ENCODE measurements around the gene MPHOSPH6.
A peak's percentile ranks its signal among the peaks of the same experiment; 100 is the strongest.
"Not testable (repeated sequence)": the region's sequence is repeated elsewhere in the genome, so short reads cannot be mapped to it uniquely, and the experiment has no call there.

The MPHOSPH6 gene

DNA sequence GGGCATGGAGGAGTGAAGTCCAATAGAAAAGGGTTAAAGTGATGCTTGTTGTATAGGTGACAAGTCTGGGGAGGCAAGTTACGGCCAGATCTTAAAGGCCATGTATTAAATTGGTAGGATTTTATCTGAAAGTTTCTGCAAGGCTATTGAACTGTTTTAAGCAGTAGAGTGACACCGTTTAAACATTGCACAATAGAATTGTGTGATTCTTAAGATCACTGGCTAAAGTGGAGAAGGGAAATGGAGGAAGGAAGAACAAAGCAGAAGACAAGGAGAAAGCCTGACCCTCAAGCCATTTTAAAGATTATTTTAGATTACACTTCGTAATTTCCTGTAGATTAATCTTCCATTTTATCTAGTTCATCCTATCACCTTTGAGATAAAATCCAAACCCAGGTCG, 5.6 kb upstream of the MPHOSPH6 start:
- DNase-seq (ENCODE audit: low read depth in 2 of 2), result no peak

DNA sequence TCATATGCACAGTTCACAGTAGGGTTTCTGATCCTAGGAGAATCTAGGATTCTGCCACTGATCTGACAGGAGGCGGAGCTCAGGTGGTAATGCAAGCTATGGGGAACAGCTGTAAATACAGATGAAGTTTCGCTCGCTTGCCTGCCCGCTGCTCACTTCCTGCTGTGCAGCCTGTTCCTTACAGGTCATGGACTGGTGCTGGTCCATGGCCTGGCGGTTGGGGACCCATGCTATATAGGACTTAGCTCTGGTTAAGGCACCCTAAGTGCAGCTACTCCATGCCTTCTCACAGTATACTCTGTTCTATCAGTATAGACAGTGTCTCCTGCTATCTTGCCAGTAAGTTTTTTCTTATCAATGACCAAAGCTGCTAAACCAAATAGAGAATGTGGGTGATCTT, 2.4 kb downstream of the MPHOSPH6 start:
- DNase-seq (ENCODE audit: low read depth in 2 of 2), result no peak

DNA sequence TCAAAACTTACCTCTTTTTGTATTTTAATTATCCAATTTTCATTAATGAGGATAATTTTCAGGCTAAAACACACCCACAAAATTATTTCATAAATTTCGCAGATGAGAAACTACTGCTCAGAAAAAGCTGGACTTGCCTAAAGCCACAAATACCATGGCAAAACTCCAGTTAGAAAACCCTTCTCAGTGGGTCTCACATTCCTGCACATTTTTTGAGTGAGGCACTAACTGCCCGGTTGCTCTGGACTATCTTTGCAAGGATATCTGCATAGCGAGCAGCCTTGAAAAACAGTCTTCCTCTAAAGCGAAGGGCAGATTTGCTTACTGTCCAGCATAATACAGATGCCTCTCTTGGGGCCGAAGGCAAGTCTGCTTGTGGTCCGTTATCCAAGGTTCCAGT, 9.8 kb downstream of the MPHOSPH6 start:
- DNase-seq (ENCODE audit: low read depth in 2 of 2), result no peak

DNA sequence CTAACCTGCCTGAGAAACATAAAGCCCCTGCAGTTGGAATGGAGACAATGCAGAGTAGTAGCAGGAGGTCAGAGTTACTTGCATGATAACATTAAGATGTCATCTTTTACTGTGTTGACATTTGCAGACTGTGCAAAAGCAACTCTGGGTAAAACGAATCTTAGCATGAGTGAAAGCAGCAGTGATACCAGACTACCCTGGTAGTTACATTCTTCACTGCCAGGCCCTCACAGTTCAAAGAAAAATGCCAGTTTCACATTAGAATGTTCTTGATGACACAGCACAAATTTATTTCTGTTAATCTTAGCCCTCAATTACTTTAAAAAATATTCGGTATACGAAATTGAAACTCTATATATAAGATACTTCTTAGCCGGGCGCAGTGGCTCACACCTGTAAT, 12.2 kb downstream of the MPHOSPH6 start:
- DNase-seq (ENCODE audit: low read depth in 2 of 2), result no peak

DNA sequence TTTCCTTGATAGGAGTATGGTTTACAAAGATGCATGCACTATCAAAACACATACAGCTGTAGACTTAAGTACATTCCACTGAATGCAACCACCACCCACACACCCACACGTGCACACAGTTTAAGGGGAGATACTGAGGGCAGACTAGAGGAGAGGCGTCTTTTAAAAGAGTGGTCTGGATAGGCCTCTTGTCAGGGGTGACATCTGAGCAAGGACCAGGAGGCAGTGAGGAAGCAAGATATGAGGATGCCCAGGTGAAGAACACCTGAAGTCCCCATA, 12.6 kb downstream of the MPHOSPH6 start:
- no peak for DNase-seq (ENCODE audit: low read depth in 2 of 2)

DNA sequence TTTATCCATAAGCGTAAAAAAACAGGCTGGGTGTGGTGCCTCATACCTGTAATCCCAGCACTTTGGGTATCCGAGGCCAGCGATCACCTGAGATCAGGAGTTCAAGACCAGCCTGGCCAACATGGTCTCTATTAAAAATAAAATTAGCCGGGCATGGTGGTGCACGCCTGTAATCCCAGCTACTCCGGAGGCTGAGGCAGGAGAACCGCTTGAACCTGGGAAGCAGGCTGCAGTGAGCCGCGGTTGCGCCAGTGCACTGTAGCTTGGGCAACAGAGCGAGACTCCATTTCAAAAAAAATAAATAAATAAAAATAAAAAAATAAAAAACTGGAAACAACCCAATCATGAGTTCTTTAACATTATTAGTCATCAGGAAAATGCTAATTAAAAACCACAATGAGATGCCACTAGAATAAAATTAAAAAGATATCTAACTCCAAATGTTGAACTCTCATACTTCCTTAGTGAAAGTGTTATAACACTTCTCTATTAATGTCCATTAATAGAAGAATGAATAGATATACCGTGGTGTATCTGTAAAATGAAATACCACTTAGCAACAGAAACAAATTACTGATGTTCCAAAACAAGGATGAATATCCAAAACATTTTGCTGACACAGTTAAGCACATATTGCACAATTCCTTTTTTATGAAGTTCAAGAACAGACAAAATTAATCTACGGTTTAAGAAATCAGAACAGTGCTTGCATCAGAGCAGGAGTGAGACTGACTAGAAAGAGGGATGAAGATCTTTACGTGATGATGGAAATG, 13.1 kb downstream of the MPHOSPH6 start:
- no peak for DNase-seq (ENCODE audit: low read depth in 2 of 2)

DNA sequence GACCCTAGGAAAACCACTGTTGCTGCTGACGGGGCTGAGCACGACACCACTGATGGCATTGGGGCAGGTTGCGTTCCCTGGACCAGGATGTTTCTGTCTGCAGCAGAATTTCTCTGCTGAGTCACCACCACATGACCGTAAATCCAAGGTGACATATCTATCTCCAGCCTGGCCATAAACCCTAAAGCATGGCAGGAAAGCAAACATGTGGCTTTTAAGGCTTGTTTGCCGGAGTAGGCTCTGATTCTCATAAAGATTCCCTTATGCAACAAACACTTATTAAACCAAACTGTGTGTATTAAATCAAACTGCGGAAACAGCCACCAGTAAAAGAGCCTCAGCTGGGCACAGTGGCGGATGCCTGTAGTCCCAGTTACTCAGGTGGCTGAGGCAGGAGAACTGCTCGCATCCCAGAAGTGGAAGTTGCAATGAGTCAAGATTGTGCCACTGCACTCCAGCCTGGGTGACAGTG, 17.3 kb downstream of the MPHOSPH6 start:
- DNase-seq (ENCODE audit: low read depth in 2 of 2), result no peak

DNA sequence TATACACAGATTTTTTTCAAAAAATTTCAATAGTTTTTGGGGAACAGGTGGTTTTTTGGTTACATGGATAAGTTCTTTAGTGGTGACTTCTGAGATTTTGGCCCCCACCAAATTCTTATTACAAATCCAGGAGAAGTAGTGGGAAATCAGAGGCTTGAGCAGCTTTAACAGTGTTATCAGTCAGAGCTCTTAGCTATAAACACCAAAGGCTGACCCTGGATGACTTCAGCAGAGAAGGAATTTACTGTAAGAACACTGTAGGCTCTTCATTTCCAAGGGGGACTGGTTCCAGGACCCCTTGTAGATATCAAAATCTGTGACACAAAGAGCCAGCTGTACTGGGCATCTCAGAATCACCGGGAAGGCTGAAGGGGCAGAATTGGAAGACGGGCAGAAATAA, 17.8 kb downstream of the MPHOSPH6 start:
- DNase-seq (ENCODE audit: low read depth in 2 of 2), result no peak

DNA sequence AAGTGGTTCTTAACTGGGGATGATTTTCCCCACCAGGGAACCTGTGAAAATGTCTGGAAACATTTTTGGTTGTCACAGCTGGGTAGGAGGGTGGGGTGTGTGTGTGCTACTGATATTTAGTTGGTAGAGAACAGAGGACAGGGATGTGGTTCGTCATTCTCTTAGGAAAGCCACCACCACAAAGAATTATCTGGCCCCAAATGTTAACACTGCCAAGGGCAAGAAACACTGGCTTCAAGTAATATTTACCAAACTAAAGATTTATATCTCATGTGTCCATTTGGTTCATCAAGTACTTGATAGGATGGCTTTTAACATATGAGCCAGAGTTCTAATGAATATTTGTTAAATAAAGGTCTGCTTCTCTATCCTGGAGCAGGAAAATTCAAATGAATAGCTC, 19.5 kb downstream of the MPHOSPH6 start:
- DNase-seq (ENCODE audit: low read depth in 2 of 2), result no peak

DNA sequence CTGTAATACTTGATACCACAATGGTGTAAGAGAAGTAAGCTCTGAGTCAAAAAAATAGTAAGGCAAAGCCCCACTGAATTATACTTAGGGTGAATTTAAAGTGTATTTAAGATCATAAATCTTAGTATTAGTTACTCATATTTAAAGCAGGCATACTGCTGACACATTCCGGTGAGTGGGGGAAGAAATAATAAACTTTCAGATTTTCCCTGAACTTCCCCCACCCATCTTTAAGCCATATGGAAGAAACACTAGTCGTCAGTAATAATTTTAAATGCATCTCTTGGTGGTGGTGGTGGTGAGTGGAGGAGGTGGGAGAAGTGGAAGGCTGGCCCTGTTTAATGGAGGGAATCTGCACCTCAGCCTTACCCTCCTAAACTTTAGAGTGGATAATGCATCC, 20.5 kb downstream of the MPHOSPH6 start:
- no peak for DNase-seq (ENCODE audit: low read depth in 2 of 2)

DNA sequence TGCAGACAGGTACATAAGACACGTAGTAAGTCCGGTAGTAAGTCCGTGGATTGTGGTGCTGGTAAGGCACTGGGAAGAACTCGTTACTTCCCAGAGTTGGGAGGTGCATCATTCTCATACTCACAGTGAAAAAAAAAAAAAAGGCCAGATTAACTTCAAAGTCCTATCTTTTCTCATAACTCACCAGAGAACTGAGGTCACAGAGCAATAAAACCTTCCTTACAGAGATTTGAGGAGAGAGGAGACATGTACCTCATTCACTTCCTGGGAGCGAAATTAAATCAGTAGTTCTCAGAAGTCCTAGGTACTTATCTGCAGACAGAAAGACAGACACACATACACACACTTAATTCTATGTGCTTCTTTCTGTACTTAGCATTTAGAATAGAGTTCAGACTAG, 22.5 kb downstream of the MPHOSPH6 start:
- no peak for DNase-seq (ENCODE audit: low read depth in 2 of 2)

DNA sequence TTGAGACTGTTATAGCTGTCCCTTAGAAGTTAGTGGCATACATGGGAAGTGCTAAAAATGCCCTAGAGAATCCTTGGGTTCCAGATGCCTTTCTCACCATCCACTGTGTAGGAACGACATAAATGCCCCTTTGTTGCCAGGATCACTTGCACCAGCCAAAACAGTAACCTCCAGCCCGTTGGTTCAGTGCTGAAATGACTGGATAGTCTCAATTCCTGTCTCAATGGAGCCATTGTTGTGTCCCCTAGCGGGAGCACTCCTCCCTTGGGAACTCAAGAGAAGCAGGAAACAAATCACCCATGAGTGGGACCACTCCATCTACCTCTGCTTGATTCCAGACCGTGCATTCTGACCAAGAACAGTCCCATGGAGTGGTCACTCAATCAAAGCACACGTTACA, 23.1 kb downstream of the MPHOSPH6 start:
- no peak for DNase-seq (ENCODE audit: low read depth in 2 of 2)

DNA sequence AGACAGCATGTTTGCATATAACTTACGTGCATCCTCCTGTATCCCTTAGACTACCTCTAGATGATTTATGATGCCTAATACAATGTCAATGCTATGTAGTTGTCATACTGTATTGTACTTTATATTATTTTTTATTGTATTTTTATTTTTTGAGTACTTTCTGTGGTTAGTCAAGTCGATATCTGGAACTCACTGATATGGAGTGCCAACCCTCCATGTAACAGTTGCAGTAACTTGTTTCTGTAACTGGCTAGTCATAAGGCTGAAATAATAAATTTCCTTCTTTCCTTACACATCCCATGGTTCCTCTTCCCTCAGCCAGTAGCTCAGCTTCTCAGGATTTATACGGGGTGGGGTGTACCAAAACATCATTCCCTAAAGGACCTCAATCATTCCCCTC, 23.5 kb downstream of the MPHOSPH6 start:
- no peak for DNase-seq (ENCODE audit: low read depth in 2 of 2)

DNA sequence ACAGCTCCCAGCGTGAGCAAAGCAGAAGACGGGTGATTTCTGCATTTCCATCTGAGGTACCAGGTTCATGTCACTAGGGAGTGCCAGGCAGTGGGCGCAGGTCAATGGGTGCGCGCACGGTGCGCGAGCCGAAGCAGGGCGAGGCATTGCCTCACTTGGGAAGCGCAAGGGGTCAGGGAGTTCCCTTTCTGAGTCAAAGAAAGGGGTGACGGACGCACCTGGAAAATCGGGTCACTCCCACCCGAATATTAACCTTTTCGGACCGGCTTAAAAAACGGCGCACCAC, 30.8 kb downstream of the MPHOSPH6 start:
- DNase-seq (ENCODE audit: low read depth in 2 of 2), result not testable (repeated sequence)

DNA sequence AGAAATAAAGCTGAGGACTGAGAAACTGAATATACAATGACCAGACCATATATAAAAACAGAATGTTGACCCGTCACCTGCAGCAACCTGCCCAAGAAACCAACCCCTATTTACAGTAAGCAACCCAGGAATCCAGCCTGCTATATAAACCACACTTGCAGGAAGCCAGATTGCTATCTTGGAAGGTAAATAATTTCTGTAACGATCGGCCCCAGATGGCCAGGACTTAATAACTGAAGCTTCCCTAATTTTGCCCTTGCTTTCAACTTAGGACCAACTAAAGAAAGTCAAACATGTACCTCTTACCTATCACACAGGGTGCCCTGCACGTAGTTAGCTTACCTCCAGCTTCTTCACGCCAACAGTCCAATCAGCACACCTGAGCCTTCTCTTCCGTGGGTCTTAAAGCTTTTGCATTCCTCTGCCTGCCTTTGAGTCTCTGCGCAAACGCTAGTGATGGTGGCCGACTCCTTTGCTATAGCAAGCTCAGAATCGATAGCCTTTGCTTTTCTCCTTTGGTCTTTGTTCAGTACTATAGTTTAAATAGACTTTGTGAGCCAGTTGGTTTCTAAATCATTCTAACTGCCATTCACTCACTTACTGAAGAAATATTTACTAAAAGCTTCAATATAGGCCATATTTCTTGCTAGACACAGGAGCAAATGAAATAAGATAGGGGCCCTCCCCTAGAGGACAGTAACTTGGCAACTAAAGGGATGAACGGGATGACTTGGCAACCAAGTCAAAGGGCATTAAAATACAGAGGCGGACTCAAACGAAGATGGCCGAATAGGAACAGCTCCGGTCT, 31.3 kb downstream of the MPHOSPH6 start:
- DNase-seq (ENCODE audit: low read depth in 2 of 2), result no peak

DNA sequence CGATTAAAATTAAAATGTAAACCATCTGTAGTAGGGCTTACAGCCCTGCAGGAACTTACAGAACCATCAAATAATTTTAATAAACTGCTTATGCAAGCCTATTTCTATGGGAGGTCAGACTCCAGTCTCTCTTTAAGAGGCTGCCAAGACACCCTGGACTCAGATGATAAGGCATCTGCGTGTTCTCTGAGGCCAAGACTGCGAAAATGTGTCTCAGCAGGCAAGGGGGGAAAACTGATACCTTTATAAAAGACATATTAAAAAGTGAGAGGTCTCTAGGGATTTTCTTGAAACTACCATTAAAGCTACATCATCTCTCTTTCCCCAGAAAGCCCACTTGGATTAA, 32.2 kb downstream of the MPHOSPH6 start:
- no peak for DNase-seq (ENCODE audit: low read depth in 2 of 2)

DNA sequence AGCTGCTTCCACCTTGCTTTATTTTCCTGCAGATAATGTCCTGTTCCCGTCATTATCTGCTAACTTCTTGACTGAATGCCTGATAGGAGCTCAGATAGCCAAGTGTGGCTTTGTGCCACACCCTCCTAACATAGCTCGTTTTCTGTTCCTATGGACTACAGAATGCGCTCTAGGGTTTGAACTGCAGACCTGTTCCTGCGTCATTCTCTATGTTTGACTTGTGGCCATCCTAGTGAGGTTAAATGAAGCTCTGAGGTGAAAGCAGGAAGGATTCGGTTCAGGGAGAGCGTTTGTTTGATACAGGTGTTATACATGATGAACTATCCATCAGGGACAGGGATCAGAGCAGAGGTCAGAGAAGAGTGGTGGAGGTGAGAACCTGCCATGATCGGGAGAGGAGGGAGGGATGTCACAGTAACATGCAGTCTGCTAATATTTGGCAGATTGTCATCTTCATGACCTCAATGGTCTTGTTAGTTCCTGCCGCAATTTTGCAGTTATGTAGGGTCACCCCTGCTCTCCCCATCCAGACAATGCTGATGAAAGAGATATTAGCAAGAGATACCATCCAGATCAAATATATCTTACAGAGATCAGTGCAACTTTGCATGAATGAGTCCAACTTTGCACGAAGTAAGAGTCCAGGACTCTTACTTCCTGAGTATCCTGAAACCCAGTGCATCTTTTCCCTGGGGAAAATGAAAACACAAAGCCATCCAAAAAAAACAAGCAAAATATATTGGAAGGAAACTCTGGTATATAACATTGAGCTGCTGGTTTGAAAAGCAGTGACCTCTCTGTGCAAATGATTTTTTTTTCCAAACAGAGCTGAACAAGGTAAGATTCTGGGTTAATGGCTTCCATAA, 32.8 kb downstream of the MPHOSPH6 start:
- DNase-seq (ENCODE audit: low read depth in 2 of 2), result no peak

DNA sequence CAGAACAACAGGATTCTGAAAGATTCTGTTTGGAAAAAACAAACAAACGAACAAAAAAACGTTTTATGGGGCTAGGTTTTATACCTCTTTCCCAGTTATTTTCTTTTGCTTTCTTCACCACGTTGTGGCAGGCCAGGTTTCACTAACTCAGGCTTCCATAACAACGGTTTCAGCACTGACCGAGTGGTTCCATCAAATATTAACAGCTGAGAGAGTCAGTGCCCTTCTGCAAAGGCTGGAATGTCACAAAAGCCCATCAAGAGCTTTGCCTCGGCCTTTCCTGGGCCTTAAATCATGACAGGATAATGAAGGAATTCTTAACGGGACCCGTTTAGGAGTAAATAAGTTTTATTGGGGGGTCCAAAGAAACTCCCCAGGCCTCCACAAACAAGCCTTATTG, 34.2 kb downstream of the MPHOSPH6 start:
- DNase-seq (ENCODE audit: low read depth in 2 of 2), result no peak

DNA sequence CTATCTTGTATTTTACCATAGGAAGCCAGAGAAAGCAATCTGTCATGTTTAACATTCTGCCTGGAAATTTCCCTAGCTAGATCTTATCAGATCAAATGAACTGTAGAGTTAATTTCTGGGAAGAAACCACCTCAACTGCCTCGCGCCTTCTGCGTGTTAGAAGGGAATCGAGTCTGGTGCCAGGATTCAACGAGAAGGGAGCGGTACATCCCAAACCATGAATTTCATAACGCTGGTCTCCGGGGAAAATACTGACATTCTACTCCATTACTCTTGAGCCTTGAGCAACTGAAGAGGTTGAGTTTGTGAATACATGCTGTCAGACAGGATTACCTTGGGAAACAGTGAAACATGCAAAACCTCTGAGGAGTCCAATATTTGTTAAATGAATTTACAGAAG, 35.2 kb downstream of the MPHOSPH6 start:
- no peak for DNase-seq (ENCODE audit: low read depth in 2 of 2)

DNA sequence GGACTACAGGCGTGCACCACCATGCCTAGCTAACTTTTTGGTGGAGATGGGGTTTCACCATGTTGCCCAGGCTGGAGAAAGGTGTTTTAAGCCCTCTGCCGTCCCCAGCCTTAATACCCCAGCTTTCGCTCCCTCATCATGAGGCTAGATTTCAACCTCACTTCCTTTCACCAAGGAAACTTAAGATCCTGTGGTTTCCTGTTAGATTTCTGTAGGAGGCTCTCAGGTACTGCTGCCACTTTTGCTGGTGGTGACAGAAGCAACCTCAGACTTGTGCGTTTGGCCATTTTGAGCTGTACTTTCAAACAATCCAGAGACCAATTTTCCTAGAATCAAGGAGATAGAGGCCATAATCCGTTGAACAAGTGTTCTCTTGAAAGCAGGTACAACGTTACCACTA, 36.2 kb downstream of the MPHOSPH6 start:
- peak in 1 of 2 experiments; percentile 1 for DNase-seq (ENCODE audit: low read depth in 2 of 2)

DNA sequence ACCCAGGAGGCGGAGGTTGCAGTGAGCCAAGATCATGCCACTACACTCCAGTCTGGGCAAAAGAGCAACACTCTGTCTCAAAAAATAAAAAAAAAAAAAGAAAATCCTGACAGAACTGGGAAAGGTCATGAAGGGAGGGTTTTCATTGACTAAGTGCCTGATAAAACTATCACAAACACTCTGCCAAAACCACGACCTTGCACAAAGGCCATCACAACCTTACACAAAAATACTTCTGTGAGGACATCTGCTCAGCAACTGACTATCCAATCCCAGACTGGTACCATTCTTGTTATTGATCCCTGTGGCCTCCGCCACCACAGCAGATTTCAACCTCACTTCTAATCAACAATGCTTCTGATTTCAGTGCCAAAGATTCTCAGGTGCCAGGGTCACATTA, 40.1 kb downstream of the MPHOSPH6 start:
- DNase-seq (ENCODE audit: low read depth in 2 of 2), result no peak

DNA sequence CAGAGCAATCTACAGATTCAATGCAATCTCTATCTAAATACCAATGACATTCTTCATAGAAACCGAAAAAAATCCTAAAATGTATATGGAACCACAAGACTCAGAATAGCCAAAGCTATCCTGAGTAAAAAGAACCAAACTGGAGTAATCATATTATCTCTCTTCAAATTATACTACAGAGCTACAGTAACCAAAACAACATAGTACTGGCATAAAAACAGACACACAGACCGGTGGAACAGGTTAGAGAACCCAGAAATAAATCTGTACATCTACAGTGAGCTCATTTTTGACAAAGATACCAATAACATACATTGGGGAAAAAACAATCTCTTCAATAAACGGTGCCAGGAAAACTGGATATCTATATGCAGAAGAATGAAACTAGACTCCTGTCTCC, 45.4 kb downstream of the MPHOSPH6 start:
- no peak for DNase-seq (ENCODE audit: low read depth in 2 of 2)

DNA sequence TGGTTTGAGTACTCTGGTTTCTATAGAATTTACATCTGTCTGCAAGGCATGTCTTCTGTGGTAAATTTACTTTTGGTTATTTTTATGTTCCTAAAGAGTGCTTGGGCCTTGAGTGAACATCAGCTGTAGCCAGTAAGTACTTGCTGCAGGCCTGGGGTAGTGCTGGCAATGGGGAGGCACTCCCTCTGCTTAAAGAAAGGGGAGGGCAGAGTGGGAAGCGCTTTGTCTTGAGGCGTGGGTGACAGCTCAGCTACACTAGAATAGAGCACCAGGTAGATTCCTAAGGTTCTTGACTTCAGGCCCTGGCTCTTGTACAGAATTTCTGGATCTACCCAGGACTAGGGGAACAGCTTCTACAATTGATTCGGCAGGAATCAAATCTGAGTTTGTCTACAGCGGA, 50.6 kb downstream of the MPHOSPH6 start:
- DNase-seq (ENCODE audit: low read depth in 2 of 2), result no peak
